ENCODE data around the gene STEAP2.

GRCh38 chr7:90187507-90188050 lies 24.0 kb upstream of the STEAP2 start:
- TF ChIP-seq CTCF (IDR thresholded peaks at IDR 0.05) (no peak), POLR2A (IDR thresholded peaks at IDR 0.05) (no peak)
